HepG2 (cell line): ENCODE data around the gene DIAPH3. TPM values are rescaled to one million over a fixed set of nuclear protein-coding genes. Genes with fewer than 3 reads are reported as not detected.

Source experiments
- ATAC-seq: fragments of 200-7000 bp; cut with Tn5 transposase; 3 replicates; pipeline ENCODE4 v1.9.1; 2020; ENCODE audit warnings: mild to moderate bottlenecking, moderate library complexity
- BruUV-seq: library from RNA; stranded (reverse); fragments of 400-500 nt; replicated peaks from 2 replicates; lab custom pipeline; 2021; lab: Mats Ljungman, UMichigan
- CTCF ChIA-PET: fragments of 300-600 bp; formaldehyde crosslinking; extraction: SDS; loops from one replicate; lab custom pipeline; 2021; ENCODE audit warnings: low total read pairs, inconsistent platforms, low intra/inter-chr PET ratio; lab: Yijun Ruan, JAX
- POLR2A ChIA-PET: fragments of 350-600 bp; sonication (Branson Sonifier 250); formaldehyde crosslinking; loops from one replicate; lab custom pipeline; 2020; ENCODE audit warnings: antibody characterized with exemption, inconsistent platforms; lab: Yijun Ruan, JAX
- DNase-seq: peaks from one replicate; pipeline ENCODE4 v3.0.0-alpha.2; 2015; ENCODE audit warnings: low spot score
- FAIRE-seq: peaks from 3 replicates; lab custom pipeline; 2011; peaks lifted over from hg19 to GRCh38; lab: Jason Lieb, UNC
- H2AFZ ChIP-seq: one replicate; pipeline ENCODE4 v1.6.1; 2011; ENCODE audit warnings: low read length, inconsistent platforms
- H3K27ac ChIP-seq: fragments of 300-600 bp; 3 replicates; pipeline ENCODE4 v1.8.0; 2011; ENCODE audit warnings: mixed run types, mild to moderate bottlenecking, mixed read lengths, low read length, inconsistent platforms; ENCODE audit not compliant: insufficient read depth; ENCODE audit errors: extremely low read length
- H3K27me3 ChIP-seq, 2 experiments: fragments of 200-600 bp in 1 of 2; 2 replicates in 1 of 2; 3 replicates in 1 of 2; pipeline versions ENCODE4 v1.6.0 to v1.8.0; 2011; ENCODE audit warnings: low read length in 2 of 2, mild to moderate bottlenecking in 2 of 2, moderate library complexity in 2 of 2, inconsistent platforms in 1 of 2; ENCODE audit not compliant: insufficient read depth in 2 of 2, control insufficient read depth in 1 of 2
- H3K36me3 ChIP-seq, 2 experiments: fragments of 200-600 bp in 1 of 2; replicated peaks in 1 of 2; 2 replicates in 1 of 2; 3 replicates in 1 of 2; pipeline versions ENCODE4 v1.5.1 to v1.8.0; 2011; ENCODE audit warnings: low read length in 2 of 2, inconsistent platforms in 1 of 2; ENCODE audit not compliant: insufficient read depth in 2 of 2, control insufficient read depth in 1 of 2
- H3K4me1 ChIP-seq: 2 replicates; pipeline ENCODE4 v1.5.1; 2012; ENCODE audit warnings: low read length, inconsistent platforms; ENCODE audit not compliant: insufficient read depth
- H3K4me2 ChIP-seq: 2 replicates; pipeline ENCODE4 v1.6.0; 2011; ENCODE audit warnings: low read depth, low read length, inconsistent platforms
- H3K4me3 ChIP-seq, 3 experiments: fragments of 200-600 bp in 1 of 3; sonication (generic), shearing (Covaris generic) in 1 of 3; replicated peaks in 1 of 3; 2 replicates each; pipeline ENCODE4 v1.5.1; 2011 to 2016; ENCODE audit warnings: low read length in 3 of 3, inconsistent platforms in 2 of 3, low read depth in 2 of 3, mild to moderate bottlenecking in 2 of 3, control low read depth in 1 of 3, mixed read lengths in 1 of 3; ENCODE audit not compliant: insufficient read depth in 1 of 3
- H3K79me2 ChIP-seq: one replicate; pipeline ENCODE4 v1.6.1; 2011; ENCODE audit warnings: low read length, inconsistent platforms; ENCODE audit not compliant: insufficient read depth
- H3K9ac ChIP-seq: 2 replicates; pipeline ENCODE4 v1.6.0; 2011; ENCODE audit warnings: mild to moderate bottlenecking, low read depth, low read length, inconsistent platforms; ENCODE audit not compliant: insufficient read depth
- H3K9me3 ChIP-seq: 2 replicates; pipeline ENCODE4 v1.5.1; 2012; ENCODE audit warnings: mild to moderate bottlenecking, low read length
- H4K20me1 ChIP-seq: 2 replicates; pipeline ENCODE4 v1.6.0; 2011; ENCODE audit warnings: inconsistent platforms, mild to moderate bottlenecking, low read length, moderate library complexity; ENCODE audit not compliant: insufficient read depth
- DDIT3 ChIP-seq: sonication (generic); formaldehyde crosslinking; IDR thresholded peaks from 2 replicates; pipeline ENCODE4 v1.4.0; 2020; ENCODE audit warnings: mild to moderate bottlenecking, missing genetic modification reagents
- KDM1A ChIP-seq: IDR thresholded peaks from 2 replicates; pipeline ENCODE4 v1.6.1; 2016; ENCODE audit warnings: missing compliant biosample characterization
- MED8 ChIP-seq: sonication (generic); formaldehyde crosslinking; IDR thresholded peaks from 2 replicates; pipeline ENCODE4 v1.8.1; 2023; ENCODE audit warnings: mild to moderate bottlenecking, missing genetic modification reagents; ENCODE audit not compliant: insufficient replicate concordance
- SPEN ChIP-seq: sonication (generic); formaldehyde crosslinking; IDR thresholded peaks from 2 replicates; pipeline ENCODE4 v1.5.1; 2020; ENCODE audit warnings: low read depth, mild to moderate bottlenecking, missing genetic modification reagents
- TERF1 ChIP-seq: sonication (generic); formaldehyde crosslinking; IDR thresholded peaks from 2 replicates; pipeline ENCODE4 v1.8.0; 2022; ENCODE audit warnings: mild to moderate bottlenecking, missing genetic modification reagents, moderate library complexity
- ZNF17 ChIP-seq: sonication (generic); formaldehyde crosslinking; IDR thresholded peaks from 2 replicates; pipeline ENCODE4 v1.5.0; 2020; ENCODE audit warnings: mild to moderate bottlenecking, missing genetic modification reagents
- ZNF552 ChIP-seq: sonication (generic); formaldehyde crosslinking; IDR thresholded peaks from 2 replicates; pipeline ENCODE4 v1.9.0; 2022; ENCODE audit warnings: missing genetic modification reagents, mild to moderate bottlenecking, borderline replicate concordance
- ZNF557 ChIP-seq: sonication (generic); formaldehyde crosslinking; IDR thresholded peaks from 2 replicates; pipeline ENCODE4 v1.4.0; 2020; ENCODE audit warnings: missing genetic modification reagents
- WGBS: methylation state at CpG from one replicate; pipeline ENCODE4 v1.1.6; 2017; ENCODE audit warnings: low lambda C conversion rate; 5-methylcytosine and 5-hydroxymethylcytosine counted together
- in situ Hi-C: cut with HindIII; loops from 2 replicates; pipeline ENCODE4 v1.10.0; 2017; ENCODE audit warnings: low pct_unique_long_range_greater_than_20kb; ENCODE audit not compliant: extremely low pct_ligation_motif_present
- intact Hi-C: fragments of 100-400 bp; cut with micrococcal nuclease; formaldehyde crosslinking; loops from one replicate; pipeline ENCODE4 v1.10.0; 2022; ENCODE audit not compliant: unreplicated experiment
- polyA plus RNA-seq, 8 experiments: library from polyadenylated mRNA; depleted of rRNA in 3 of 8; stranded (reverse) in 7 of 8; unstranded in 1 of 8; fragments of >200 nt; fragmentation: Illumina TruSeq in 4 of 8; extraction: Trizol in 4 of 8; gene quantifications; 2 replicates each; pipeline versions ENCODE4 v1.2.1 to v1.2.3, GENCODE V29; 2011 to 2016; ENCODE audit warnings: low read depth in 4 of 8, missing spikeins in 1 of 8, mixed read lengths in 1 of 8; ENCODE audit not compliant: insufficient read depth in 1 of 8
- total RNA-seq, 5 experiments: library from RNA; depleted of rRNA; stranded (reverse); fragments of >200 nt; fragmentation: Illumina TruSeq; extraction: Trizol; gene quantifications; 2 replicates each; pipeline ENCODE4 v1.2.3, GENCODE V29; 2016; ENCODE audit warnings: low read depth in 1 of 5
- TF ChIP-seq, protein P1 (sequence below): fragments of 450-650 bp; IDR thresholded peaks from 2 replicates; pipeline ENCODE4 v1.6.1; 2016
- TF ChIP-seq, protein P2 (sequence below): sonication (generic); formaldehyde crosslinking; IDR thresholded peaks from 2 replicates; pipeline ENCODE4 v1.8.0; 2022; ENCODE audit warnings: missing genetic modification reagents, mild to moderate bottlenecking, borderline replicate concordance

DIAPH3 gene
- total and polyA plus RNA-seq, 2 of the 13 experiments (the other 11 are each of a cell fraction or from before 2014, with no cell fraction given) = 4.0 to 9.3 TPM

DNA sequence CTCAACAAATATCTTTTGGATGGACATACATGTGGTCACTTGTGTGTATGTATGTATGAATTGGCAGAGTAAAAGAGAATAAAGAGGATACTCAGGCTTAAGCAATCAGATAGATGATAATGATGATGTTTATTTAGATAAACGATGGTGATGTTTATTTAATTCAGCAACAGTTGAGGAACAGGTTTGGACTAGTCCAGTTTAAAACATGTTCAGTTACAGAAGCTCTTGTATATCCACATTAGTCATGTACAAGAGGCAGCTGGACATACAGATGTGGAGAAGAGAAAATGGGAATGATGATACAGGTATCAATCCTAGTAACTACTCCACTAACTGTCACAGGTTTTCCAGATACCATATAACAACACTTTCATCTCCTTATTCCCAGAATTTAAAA lies 232.1 kb downstream of the DIAPH3 start:
- Histone ChIP-seq H3K4me3 (no peak overlapping the region), H3K27me3 (no peaks in the 10 kb centered on the region), H2AFZ (no peak overlapping the region), H4K20me1 (no peaks in the 10 kb centered on the region), H3K9ac (no peak overlapping the region), H3K79me2 (no peaks in the 10 kb centered on the region)
- no peak for ATAC-seq
- DNase-seq = no peak
- POLR2A ChIA-PET = no interaction called here
- in situ Hi-C loops (no loop called here), intact Hi-C loops (no loop called here)
- TF ChIP-seq MED8 (CRISPR knock-in tag) = no peak
- TF ChIP-seq, protein P1, sequence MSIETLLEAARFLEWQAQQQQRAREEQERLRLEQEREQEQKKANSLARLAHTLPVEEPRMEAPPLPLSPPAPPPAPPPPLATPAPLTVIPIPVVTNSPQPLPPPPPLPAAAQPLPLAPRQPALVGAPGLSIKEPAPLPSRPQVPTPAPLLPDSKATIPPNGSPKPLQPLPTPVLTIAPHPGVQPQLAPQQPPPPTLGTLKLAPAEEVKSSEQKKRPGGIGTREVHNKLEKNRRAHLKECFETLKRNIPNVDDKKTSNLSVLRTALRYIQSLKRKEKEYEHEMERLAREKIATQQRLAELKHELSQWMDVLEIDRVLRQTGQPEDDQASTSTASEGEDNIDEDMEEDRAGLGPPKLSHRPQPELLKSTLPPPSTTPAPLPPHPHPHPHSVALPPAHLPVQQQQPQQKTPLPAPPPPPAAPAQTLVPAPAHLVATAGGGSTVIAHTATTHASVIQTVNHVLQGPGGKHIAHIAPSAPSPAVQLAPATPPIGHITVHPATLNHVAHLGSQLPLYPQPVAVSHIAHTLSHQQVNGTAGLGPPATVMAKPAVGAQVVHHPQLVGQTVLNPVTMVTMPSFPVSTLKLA = no peak
- no peak for TF ChIP-seq ZNF552 (CRISPR knock-in tag)
- no peak for TF ChIP-seq KDM1A (CRISPR knock-in tag)
- TF ChIP-seq SPEN (CRISPR knock-in tag) = no peak
- TF ChIP-seq DDIT3 (CRISPR knock-in tag) = no peak
- TF ChIP-seq, all 625 proteins: peak for 0
- no peak for FAIRE-seq
- no peak overlapping the region for H3K4me2 ChIP-seq
- WGBS = 83% methylated on average over 1 of the region's 1 CpG
- CTCF ChIA-PET = no interaction called here
- BruUV-seq = no TSS peak
- H3K4me1 ChIP-seq = no peaks in the 10 kb centered on the region
- H3K36me3 ChIP-seq = no peaks in the 10 kb centered on the region
- no peak overlapping the region for H3K27ac ChIP-seq
- no peaks in the 10 kb centered on the region for H3K9me3 ChIP-seq

DNA sequence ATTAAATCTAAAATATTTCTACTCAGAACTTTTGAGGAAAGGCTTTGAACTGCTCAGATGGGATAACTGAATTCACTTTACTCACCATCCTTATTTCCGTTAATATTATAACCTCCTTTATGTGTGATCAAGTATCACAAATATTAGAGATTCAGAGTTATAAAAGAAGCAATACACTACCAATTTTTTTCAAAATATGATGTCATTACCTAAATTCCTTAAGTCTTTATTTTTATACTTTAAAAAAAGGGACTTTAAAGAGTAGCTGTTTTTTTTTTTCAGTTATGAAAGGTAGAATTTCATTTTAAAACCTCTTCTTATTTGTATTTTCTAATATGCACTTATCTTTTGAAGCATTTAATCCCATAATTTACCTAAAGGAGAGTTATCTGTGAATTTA lies 239.5 kb downstream of the DIAPH3 start:
- ChIA-PET CTCF (no interaction called here), POLR2A (no interaction called here)
- H3K4me3 ChIP-seq = no peak overlapping the region
- no peaks in the 10 kb centered on the region for H3K36me3 ChIP-seq
- no peaks in the 10 kb centered on the region for H3K27me3 ChIP-seq
- no peak overlapping the region for H3K27ac ChIP-seq
- no peaks in the 10 kb centered on the region for H3K9me3 ChIP-seq
- H3K79me2 ChIP-seq = no peaks in the 10 kb centered on the region
- no peak overlapping the region for H3K9ac ChIP-seq
- H3K4me2 ChIP-seq = no peak overlapping the region
- ATAC-seq (no peak), FAIRE-seq (no peak), DNase-seq (no peak)
- intact Hi-C loops (no loop called here), in situ Hi-C loops (no loop called here)
- H4K20me1 ChIP-seq = no peaks in the 10 kb centered on the region
- no peaks in the 10 kb centered on the region for H3K4me1 ChIP-seq
- 95% methylated on average over 1 of the region's 1 CpG for WGBS
- no peak overlapping the region for H2AFZ ChIP-seq
- no TSS peak for BruUV-seq
- TF ChIP-seq TERF1 (CRISPR knock-in tag) (no peak), ZNF557 (CRISPR knock-in tag) (no peak), ZNF17 (no peak)
- TF ChIP-seq, protein P2, sequence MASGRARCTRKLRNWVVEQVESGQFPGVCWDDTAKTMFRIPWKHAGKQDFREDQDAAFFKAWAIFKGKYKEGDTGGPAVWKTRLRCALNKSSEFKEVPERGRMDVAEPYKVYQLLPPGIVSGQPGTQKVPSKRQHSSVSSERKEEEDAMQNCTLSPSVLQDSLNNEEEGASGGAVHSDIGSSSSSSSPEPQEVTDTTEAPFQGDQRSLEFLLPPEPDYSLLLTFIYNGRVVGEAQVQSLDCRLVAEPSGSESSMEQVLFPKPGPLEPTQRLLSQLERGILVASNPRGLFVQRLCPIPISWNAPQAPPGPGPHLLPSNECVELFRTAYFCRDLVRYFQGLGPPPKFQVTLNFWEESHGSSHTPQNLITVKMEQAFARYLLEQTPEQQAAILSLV = no peak
